Measurements from ENCODE around the gene STAB2.

GRCh38 chr12:103780093-103780440 lies 193.0 kb downstream of the STAB2 start:
- TF ChIP-seq, protein P1, sequence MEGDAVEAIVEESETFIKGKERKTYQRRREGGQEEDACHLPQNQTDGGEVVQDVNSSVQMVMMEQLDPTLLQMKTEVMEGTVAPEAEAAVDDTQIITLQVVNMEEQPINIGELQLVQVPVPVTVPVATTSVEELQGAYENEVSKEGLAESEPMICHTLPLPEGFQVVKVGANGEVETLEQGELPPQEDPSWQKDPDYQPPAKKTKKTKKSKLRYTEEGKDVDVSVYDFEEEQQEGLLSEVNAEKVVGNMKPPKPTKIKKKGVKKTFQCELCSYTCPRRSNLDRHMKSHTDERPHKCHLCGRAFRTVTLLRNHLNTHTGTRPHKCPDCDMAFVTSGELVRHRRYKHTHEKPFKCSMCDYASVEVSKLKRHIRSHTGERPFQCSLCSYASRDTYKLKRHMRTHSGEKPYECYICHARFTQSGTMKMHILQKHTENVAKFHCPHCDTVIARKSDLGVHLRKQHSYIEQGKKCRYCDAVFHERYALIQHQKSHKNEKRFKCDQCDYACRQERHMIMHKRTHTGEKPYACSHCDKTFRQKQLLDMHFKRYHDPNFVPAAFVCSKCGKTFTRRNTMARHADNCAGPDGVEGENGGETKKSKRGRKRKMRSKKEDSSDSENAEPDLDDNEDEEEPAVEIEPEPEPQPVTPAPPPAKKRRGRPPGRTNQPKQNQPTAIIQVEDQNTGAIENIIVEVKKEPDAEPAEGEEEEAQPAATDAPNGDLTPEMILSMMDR (IDR thresholded peaks at IDR 0.05 in 4 of 5, conservative IDR thresholded peaks at IDR 0.05 in 1 of 5) = no peak
- no peak for TF ChIP-seq POLR2A (IDR thresholded peaks at IDR 0.05)

Measured in gastrocnemius medialis (tissue), 4 donors.